Embryonic facial prominence (tissue), 1 donor: ENCODE measurements around the gene MAFF.

Experiments
- DNase-seq: peaks from one replicate; pipeline ENCODE4 v3.0.0-alpha.2; 2016; ENCODE audit errors: extremely low spot score

The MAFF gene

GRCh38 chr22:38203855-38204514 lies 2.2 kb downstream of the MAFF start:
- DNase-seq: no peak

DNA sequence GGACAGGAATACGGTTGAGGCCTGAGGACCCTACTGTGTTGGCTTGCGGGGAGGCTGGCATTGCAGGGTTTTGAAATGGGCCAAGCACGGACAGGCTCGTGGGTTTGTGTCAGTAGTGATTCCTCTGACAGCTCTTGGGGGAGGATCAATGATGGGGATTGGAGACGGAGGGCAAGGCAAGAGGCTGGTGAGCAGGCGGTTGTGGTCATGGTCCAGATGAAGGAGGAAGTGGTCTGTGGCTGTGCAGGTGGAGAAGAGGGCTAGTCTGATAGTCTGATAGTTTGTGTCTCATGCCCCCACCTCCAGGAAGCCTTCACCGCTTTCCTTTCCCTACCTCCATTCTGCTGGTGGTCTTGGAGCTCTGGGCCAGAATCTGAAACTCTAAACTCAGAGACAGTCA lies 3.0 kb downstream of the MAFF start:
- no peak for DNase-seq

- no peak for DNase-seq
Measured at GRCh38 chr22:38205261-38206128, 3.7 kb downstream of the MAFF start.

- no peak for DNase-seq
Measured at GRCh38 chr22:38207898-38208432, 6.2 kb downstream of the MAFF start.

- DNase-seq: no peak
Measured at GRCh38 chr22:38208551-38208968, 6.8 kb downstream of the MAFF start.

DNA sequence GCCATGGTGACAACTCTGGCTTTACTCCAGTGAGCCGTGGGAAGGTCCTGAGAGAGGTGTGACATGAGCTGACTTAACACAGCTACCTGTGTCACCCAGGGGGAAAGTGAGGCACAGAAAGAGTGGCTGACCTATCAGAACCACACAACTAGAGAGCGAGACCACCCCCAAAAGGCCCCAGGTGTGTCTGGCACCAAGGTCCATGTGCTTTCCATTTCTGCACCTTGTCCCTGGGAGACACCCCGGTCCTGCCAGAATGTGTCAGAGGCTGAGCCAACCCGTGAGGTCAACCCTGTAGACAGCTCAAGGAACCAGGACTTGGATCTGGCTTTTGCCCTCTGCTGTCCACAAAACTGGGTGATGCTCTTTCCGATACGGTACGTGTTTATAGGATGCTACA lies 9.8 kb downstream of the MAFF start:
- no peak for DNase-seq

- no peak for DNase-seq
Measured at GRCh38 chr22:38212442-38212841, 10.6 kb downstream of the MAFF start.

GRCh38 chr22:38213319-38213989 lies 11.7 kb downstream of the MAFF start:
- no peak for DNase-seq

- no peak for DNase-seq
Measured at GRCh38 chr22:38213990-38214301, 12.2 kb downstream of the MAFF start.

DNA sequence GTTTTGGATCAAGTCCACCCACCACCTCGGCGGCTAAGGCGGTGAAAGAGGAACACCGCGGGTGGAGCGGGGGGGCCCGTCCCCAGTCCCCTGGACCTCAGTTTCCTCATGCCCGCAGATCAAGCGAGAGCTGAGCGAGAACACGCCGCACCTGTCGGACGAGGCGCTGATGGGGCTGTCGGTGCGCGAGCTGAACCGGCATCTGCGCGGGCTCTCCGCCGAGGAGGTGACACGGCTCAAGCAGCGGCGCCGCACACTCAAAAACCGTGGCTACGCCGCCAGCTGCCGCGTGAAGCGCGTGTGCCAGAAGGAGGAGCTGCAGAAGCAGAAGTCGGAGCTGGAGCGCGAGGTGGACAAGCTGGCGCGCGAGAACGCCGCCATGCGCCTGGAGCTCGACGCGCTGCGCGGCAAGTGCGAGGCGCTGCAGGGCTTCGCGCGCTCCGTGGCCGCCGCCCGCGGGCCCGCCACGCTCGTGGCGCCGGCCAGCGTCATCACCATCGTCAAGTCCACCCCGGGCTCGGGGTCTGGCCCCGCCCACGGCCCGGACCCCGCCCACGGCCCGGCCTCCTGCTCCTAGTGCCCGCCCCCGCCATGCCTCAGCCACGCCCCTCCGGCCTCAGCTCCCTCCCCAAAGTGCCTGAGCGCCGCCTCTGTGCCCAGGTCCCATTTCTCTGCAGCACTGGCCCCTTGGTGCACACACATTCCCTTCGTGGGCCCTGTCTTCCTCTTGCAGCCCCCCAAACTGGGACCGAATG lies 12.7 kb downstream of the MAFF start:
- DNase-seq: no peak

- no peak for DNase-seq
Measured at GRCh38 chr22:38215156-38216038, 13.6 kb downstream of the MAFF start.

GRCh38 chr22:38218661-38219622 lies 17.1 kb downstream of the MAFF start:
- no peak for DNase-seq

GRCh38 chr22:38219632-38220031 lies 17.8 kb downstream of the MAFF start:
- DNase-seq: no peak

DNA sequence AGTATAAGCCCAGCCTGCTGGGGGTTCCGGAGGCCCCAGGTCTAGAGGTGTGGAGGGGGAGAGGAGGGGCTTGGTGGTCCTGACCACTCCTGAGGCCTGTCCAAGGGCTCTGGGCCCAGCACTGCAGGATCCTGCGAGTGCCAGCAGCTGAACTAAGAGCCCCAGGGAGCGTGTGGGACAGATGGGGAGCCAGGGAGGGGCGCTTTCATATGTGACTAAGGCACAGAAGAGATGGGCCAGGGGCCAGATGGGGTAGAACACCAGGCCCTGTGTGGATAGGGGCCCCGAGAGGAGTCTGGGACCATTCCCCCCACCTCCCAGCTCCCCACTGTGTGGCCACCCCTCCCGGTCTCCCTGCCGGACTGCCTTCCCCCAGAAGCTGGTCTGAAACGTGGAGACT lies 18.4 kb downstream of the MAFF start:
- no peak for DNase-seq

GRCh38 chr22:38220653-38221386 lies 19.0 kb downstream of the MAFF start:
- DNase-seq: no peak

GRCh38 chr22:38221407-38221806 lies 19.6 kb downstream of the MAFF start:
- no peak for DNase-seq

DNA sequence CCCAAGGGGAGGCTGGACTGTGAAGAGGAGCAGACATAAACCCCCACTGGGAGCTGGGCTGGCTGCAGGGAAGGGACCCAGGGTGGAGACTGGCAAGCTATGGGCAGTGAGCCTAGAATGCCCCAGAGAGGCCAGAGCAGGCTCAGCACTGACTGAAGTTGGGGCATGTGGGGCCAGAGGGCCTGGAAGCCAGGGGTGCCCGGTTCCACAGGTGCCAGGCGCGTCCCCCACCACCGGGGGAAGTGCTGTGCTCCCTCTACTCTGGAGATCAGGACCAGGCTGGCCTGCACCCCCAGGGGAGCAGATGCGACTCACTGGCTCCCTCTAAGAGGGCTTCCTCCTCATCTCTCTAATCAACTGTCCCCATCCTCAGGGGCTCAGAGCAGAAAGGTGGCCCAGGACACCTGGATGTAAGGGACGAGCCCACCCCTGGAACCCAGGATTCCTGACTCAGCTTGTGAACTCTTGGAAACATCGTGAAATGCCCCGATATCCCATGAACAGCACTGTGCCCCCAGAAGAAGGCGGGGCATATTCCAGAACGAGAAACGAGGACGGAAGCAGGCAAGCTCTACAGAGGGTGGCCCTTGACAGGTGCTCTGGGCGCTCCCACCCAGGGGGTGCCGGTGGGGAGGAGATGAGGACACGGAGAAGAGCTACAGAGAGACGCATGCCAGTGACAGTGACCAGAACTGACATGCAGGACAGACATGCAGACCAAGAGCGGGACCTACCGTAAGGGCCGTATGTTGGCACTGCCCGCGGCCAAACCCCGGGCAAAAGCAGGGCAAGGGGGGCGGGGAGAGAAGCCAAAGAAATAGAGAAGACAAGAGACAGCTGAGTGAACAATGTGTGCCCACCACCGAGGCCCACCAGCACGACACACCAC lies 20.4 kb downstream of the MAFF start:
- DNase-seq: no peak

GRCh38 chr22:38222797-38223119 lies 21.0 kb downstream of the MAFF start:
- DNase-seq: no peak
